AG09319 (cell line): ENCODE results near the gene ADD3.
"Not testable (repeated sequence)": the region's sequence is repeated elsewhere in the genome, so short reads cannot be mapped to it uniquely, and the experiment has no call there.

Source experiments
- DNase-seq: peaks from one replicate; pipeline ENCODE4 v3.0.0-alpha.2; 2010; ENCODE audit warnings: low read depth; ENCODE audit errors: extremely low read depth
- CTCF ChIP-seq: IDR thresholded peaks from 2 replicates; pipeline ENCODE4 v1.5.1; 2011; ENCODE audit warnings: low read depth, mild to moderate bottlenecking, inconsistent platforms, low read length, moderate library complexity

ADD3 gene

DNA sequence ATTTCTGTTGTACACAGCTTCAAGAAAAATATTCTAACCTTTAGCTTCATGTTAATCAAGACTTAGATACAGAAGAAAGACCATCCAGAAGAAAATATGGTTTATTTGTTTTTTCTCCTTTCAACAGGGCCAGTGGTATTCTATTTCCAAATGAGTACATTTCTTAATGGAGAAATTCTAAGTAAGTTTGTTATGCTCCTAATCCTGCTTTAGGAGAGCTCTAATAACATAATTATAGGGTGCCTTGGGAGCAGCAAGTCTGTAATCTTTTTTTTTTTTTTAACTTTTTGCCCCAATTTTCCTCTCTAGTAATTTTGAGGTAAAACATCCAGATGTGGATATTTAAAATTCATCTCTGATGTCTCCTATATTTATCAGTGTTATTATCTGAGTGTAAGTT is 98.1 kb downstream of the ADD3 start:
- no peak for TF ChIP-seq CTCF
- no peak for DNase-seq

DNA sequence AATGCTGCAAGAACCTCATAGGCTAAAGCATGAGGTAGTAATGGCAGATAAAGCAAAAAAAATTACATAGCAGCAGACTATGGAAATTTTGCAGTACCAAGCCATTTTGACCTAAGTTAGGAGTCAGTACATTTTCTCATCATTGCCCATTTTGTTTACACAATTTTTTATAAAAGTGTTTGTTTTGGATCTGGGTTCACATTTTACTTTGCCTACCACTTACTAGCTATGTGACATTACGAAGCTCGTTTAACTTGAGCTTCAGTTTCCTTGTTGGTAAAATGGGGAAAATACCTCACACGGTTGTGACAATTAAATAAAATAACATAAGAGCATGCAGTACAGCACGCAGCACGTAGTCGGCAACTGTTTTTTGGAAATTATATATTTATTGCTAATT is 99.6 kb downstream of the ADD3 start:
- no peak for TF ChIP-seq CTCF
- no peak for DNase-seq

- no peak for DNase-seq
- TF ChIP-seq CTCF, result no peak
Measured at GRCh38 chr10:110107887-110108286, 100.1 kb downstream of the ADD3 start.

- no peak for DNase-seq
- no peak for TF ChIP-seq CTCF
Measured at GRCh38 chr10:110109511-110109910, 101.7 kb downstream of the ADD3 start.

DNA sequence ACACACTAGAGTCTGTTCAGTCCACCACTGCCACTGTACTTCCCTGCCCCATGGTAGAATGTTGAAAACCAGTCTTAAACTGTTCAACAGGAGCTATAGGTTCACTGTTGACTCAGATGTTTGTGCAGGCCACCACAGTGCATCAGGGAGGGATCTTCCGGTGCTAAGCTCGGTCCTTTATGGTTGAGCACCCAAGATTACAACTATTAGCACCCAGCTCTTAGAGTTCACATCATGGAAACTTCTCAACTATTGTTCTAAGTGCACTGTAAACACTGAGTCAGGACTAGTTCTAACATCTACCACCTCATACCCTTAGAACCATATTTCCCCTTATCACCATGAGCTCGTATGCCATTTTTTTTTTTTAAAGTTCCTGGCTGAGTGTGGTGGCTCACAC is 102.6 kb downstream of the ADD3 start:
- no peak for TF ChIP-seq CTCF
- no peak for DNase-seq

DNA sequence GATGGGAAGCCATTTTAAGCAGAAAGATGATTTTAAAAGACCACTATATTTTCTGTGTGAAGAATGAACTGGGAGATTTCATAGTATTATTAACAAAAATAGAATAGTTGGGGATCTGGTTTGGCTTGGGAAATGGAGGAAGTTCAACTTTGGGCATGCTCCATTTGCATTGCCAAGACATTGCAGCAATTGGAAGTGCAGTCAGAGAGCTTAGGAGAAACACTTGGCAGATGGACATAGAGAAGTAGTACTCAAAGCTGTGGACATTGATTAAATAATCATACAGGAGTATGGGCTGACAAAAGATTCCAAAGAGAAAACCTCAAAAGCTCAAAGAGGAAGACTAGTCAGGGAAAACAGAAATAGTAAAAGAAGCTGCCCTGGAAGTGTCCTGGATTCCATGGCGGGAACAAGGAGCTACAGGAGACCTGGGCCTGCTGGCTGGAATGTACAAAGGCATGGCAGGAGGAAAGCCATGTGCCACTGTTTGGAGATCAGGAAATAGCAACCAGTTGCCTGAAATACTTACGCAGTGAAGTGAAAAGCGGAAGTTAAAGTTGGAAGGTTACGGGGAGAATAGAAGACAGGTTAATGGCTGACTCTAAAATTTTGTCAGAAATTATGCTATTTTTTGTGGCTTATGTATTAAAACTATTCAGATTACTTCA is 106.0 kb downstream of the ADD3 start:
- DNase-seq, result peak; percentile 22

DNA sequence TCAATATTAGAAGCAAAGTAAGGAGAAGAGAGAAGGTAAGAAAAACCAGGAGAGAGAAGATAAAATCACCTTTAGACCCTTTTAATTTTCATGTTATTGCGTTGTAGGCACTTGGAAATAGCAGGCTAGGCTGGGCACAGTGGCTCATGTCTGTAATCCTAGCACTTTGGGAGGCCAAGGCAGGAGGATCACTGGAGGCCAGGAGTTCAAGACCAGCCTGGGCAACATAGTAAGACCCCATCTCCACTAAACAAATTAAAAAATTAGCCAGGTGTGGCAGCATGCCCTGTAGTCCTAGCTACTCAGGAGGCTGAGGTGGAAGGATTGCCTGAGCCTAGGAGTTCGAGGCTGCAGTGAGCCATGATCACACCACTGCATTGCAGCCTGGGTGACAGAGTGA is 106.9 kb downstream of the ADD3 start:
- DNase-seq, result not testable (repeated sequence)

More for the DNA sequence above, 106.0 kb downstream of the ADD3 start:
- TF ChIP-seq CTCF, result peak; percentile 14
